Measurements from ENCODE around the gene NEURL1B.

- no peak for TF ChIP-seq EZH2 (IDR thresholded peaks at IDR 0.05; ENCODE audit: borderline replicate concordance, low read length)
- no peak for TF ChIP-seq CTCF (conservative IDR thresholded peaks at IDR 0.05 in 1 of 2, IDR thresholded peaks at IDR 0.05 in 1 of 2; ENCODE audit: extremely low read depth in 1 of 2, insufficient read depth in 1 of 2, low read depth in 1 of 2, low read length in 2 of 2)
Measured at GRCh38 chr5:172718527-172719114, 77.6 kb downstream of the NEURL1B start.
